ENCODE measurements around the gene RALGPS1. TPM values are rescaled to one million over a fixed set of nuclear protein-coding genes. Genes with fewer than 3 reads are reported as not detected.

Gene RALGPS1
- polyA plus RNA-seq, 1 of the 3 experiments (the other 2 are of a cell fraction) = 3.9 TPM

DNA sequence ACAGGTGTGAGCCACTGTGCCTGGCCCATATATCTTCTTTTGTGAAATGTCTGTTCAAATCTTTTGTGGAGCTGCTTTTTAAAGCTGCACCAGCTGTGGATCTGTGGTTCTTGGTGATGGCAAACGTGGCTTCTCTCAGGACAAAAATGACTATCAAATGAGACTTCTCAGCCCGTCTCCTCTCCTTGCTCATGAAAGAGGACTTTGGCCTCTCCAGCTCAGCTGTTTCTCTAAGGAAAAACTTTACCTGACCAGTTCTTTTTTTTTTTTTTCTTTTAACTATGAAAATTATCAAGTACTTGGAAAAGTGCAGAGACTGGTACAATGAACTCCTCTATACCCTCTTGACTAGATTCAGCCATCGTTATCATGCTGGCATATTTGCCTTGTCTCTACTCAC lies 44.8 kb downstream of the RALGPS1 start:
- TF ChIP-seq NRF1 (IDR thresholded peaks at IDR 0.05; ENCODE audit: low read depth, low read length) = no peak

DNA sequence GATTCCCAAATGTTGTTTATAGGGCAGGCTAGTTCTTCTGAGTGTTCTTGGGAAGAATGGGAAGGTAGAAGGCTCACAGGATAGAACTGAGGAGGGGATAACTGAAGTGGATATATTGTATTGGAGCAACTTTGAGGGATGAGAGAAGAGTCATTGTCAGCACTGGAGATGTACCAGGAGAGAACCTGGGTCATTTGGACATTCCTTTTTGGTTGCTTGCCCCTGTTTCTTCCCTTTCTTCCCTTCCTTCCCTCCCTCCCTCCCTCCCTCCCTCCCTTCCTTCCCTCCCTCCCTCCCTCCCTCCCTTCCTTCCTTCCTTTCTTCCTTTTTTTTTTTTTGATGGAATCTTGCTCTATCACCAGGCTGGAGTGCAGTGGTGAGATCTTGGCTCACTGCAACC lies 45.3 kb downstream of the RALGPS1 start:
- no peaks in the 10 kb centered on the region for H3K79me2 ChIP-seq (ENCODE audit: insufficient read depth)
- H3K9me2 ChIP-seq = no peaks in the 10 kb centered on the region
- POLR2A ChIA-PET = no interaction called here
- no peak for TF ChIP-seq EZH2phosphoT487 (IDR thresholded peaks at IDR 0.05; ENCODE audit: borderline replicate concordance, low read depth)
- TF ChIP-seq, protein P1, sequence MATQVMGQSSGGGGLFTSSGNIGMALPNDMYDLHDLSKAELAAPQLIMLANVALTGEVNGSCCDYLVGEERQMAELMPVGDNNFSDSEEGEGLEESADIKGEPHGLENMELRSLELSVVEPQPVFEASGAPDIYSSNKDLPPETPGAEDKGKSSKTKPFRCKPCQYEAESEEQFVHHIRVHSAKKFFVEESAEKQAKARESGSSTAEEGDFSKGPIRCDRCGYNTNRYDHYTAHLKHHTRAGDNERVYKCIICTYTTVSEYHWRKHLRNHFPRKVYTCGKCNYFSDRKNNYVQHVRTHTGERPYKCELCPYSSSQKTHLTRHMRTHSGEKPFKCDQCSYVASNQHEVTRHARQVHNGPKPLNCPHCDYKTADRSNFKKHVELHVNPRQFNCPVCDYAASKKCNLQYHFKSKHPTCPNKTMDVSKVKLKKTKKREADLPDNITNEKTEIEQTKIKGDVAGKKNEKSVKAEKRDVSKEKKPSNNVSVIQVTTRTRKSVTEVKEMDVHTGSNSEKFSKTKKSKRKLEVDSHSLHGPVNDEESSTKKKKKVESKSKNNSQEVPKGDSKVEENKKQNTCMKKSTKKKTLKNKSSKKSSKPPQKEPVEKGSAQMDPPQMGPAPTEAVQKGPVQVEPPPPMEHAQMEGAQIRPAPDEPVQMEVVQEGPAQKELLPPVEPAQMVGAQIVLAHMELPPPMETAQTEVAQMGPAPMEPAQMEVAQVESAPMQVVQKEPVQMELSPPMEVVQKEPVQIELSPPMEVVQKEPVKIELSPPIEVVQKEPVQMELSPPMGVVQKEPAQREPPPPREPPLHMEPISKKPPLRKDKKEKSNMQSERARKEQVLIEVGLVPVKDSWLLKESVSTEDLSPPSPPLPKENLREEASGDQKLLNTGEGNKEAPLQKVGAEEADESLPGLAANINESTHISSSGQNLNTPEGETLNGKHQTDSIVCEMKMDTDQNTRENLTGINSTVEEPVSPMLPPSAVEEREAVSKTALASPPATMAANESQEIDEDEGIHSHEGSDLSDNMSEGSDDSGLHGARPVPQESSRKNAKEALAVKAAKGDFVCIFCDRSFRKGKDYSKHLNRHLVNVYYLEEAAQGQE (IDR thresholded peaks at IDR 0.05; ENCODE audit: low read depth, low read length) = no peak
- TF ChIP-seq NRF1 (IDR thresholded peaks at IDR 0.05; ENCODE audit: low read depth, low read length) = no peak
- TF ChIP-seq, protein P2, sequence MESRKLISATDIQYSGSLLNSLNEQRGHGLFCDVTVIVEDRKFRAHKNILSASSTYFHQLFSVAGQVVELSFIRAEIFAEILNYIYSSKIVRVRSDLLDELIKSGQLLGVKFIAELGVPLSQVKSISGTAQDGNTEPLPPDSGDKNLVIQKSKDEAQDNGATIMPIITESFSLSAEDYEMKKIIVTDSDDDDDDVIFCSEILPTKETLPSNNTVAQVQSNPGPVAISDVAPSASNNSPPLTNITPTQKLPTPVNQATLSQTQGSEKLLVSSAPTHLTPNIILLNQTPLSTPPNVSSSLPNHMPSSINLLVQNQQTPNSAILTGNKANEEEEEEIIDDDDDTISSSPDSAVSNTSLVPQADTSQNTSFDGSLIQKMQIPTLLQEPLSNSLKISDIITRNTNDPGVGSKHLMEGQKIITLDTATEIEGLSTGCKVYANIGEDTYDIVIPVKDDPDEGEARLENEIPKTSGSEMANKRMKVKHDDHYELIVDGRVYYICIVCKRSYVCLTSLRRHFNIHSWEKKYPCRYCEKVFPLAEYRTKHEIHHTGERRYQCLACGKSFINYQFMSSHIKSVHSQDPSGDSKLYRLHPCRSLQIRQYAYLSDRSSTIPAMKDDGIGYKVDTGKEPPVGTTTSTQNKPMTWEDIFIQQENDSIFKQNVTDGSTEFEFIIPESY (IDR thresholded peaks at IDR 0.05; ENCODE audit: borderline replicate concordance, low read depth) = no peak
- no peak for TF ChIP-seq SMC3 (IDR thresholded peaks at IDR 0.05; ENCODE audit: low read depth, low read length)
- TF ChIP-seq POLR2AphosphoS5 (IDR thresholded peaks at IDR 0.05; ENCODE audit: low read depth, low read length) = no peak
- no peak for TF ChIP-seq TCF12 (IDR thresholded peaks at IDR 0.05)
- no peak for TF ChIP-seq SIN3A (IDR thresholded peaks at IDR 0.05; ENCODE audit: borderline replicate concordance, low read depth, low read length)
- TF ChIP-seq EP300 (IDR thresholded peaks at IDR 0.05; ENCODE audit: borderline replicate concordance in 1 of 2, low read depth in 1 of 2, low read length in 1 of 2) = no peak
- TF ChIP-seq, protein P3, sequence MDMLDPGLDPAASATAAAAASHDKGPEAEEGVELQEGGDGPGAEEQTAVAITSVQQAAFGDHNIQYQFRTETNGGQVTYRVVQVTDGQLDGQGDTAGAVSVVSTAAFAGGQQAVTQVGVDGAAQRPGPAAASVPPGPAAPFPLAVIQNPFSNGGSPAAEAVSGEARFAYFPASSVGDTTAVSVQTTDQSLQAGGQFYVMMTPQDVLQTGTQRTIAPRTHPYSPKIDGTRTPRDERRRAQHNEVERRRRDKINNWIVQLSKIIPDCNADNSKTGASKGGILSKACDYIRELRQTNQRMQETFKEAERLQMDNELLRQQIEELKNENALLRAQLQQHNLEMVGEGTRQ (IDR thresholded peaks at IDR 0.05; ENCODE audit: borderline replicate concordance, low read depth, low read length) = no peak
- no peak for TF ChIP-seq YY1 (IDR thresholded peaks at IDR 0.05; ENCODE audit: low read depth)
- TF ChIP-seq, protein P4, sequence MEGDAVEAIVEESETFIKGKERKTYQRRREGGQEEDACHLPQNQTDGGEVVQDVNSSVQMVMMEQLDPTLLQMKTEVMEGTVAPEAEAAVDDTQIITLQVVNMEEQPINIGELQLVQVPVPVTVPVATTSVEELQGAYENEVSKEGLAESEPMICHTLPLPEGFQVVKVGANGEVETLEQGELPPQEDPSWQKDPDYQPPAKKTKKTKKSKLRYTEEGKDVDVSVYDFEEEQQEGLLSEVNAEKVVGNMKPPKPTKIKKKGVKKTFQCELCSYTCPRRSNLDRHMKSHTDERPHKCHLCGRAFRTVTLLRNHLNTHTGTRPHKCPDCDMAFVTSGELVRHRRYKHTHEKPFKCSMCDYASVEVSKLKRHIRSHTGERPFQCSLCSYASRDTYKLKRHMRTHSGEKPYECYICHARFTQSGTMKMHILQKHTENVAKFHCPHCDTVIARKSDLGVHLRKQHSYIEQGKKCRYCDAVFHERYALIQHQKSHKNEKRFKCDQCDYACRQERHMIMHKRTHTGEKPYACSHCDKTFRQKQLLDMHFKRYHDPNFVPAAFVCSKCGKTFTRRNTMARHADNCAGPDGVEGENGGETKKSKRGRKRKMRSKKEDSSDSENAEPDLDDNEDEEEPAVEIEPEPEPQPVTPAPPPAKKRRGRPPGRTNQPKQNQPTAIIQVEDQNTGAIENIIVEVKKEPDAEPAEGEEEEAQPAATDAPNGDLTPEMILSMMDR (IDR thresholded peaks at IDR 0.05) = no peak
- TF ChIP-seq FOXM1 (IDR thresholded peaks at IDR 0.05; ENCODE audit: low read depth) = no peak
- no peak for TF ChIP-seq RFX5 (IDR thresholded peaks at IDR 0.05; ENCODE audit: low read length)
- TF ChIP-seq, protein P5, sequence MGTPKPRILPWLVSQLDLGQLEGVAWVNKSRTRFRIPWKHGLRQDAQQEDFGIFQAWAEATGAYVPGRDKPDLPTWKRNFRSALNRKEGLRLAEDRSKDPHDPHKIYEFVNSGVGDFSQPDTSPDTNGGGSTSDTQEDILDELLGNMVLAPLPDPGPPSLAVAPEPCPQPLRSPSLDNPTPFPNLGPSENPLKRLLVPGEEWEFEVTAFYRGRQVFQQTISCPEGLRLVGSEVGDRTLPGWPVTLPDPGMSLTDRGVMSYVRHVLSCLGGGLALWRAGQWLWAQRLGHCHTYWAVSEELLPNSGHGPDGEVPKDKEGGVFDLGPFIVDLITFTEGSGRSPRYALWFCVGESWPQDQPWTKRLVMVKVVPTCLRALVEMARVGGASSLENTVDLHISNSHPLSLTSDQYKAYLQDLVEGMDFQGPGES (IDR thresholded peaks at IDR 0.05; ENCODE audit: low read depth, low read length) = no peak
- no peak for TF ChIP-seq RCOR1 (IDR thresholded peaks at IDR 0.05; ENCODE audit: low read length)
- TF ChIP-seq ELF1 (IDR thresholded peaks at IDR 0.05) = no peak
- H3K9ac ChIP-seq = no peak overlapping the region
- no peaks in the 10 kb centered on the region for H4K20me1 ChIP-seq (ENCODE audit: insufficient read depth)
- no peaks in the 10 kb centered on the region for H3K36me3 ChIP-seq (replicated peaks in 1 of 2; ENCODE audit: control insufficient read depth in 1 of 2, insufficient read depth in 2 of 2, low read length in 1 of 2)
- CTCF ChIA-PET = interaction anchor here (3.2 to 8.3 kb wide), 2 partner anchors 20 to 240 kb away, joined by 16 to 118 read pairs; no protein-coding TSS in a partner anchor
- H3K27me3 ChIP-seq (ENCODE audit: insufficient read depth) = no peaks in the 10 kb centered on the region
- peaks cover 7 to 12% of the 10 kb centered on the region in 2 experiments; a peak in 3 of 4 replicates for H3K4me1 ChIP-seq (ENCODE audit: control insufficient read depth in 1 of 2, insufficient read depth in 2 of 2, low read depth in 1 of 2, low read length in 1 of 2)
- H2AFZ ChIP-seq (ENCODE audit: low read depth) = no peak overlapping the region
- peaks cover 10% of the 10 kb centered on the region for H3F3A ChIP-seq (replicated peaks; ENCODE audit: insufficient read depth)
- no peak overlapping the region for H3K4me2 ChIP-seq
- no peaks in the 10 kb centered on the region for H3K9me3 ChIP-seq
- no peak overlapping the region for H3K4me3 ChIP-seq (ENCODE audit: low read depth in 2 of 2, low read length in 1 of 2)
- no peak for DNase-seq
- H3K27ac ChIP-seq (ENCODE audit: low read depth in 2 of 2, low read length in 1 of 2) = no peak overlapping the region

More for the DNA sequence above, 44.8 kb downstream of the RALGPS1 start:
- Histone ChIP-seq H3K9me2 (no peaks in the 10 kb centered on the region), H3K4me3 (ENCODE audit: low read depth in 2 of 2, low read length in 1 of 2) (no peak overlapping the region), H3K79me2 (ENCODE audit: insufficient read depth) (no peaks in the 10 kb centered on the region), H4K20me1 (ENCODE audit: insufficient read depth) (no peaks in the 10 kb centered on the region), H2AFZ (ENCODE audit: low read depth) (no peak overlapping the region), H3K27ac (ENCODE audit: low read depth in 2 of 2, low read length in 1 of 2) (no peak overlapping the region), H3F3A (replicated peaks; ENCODE audit: insufficient read depth) (peaks cover 10% of the 10 kb centered on the region), H3K4me1 (ENCODE audit: control insufficient read depth in 1 of 2, insufficient read depth in 2 of 2, low read depth in 1 of 2, low read length in 1 of 2) (peaks cover 7 to 12% of the 10 kb centered on the region in 2 experiments; a peak in 3 of 4 replicates), H3K9ac (no peak overlapping the region), H3K4me2 (no peak overlapping the region), H3K27me3 (ENCODE audit: insufficient read depth) (no peaks in the 10 kb centered on the region), H3K36me3 (replicated peaks in 1 of 2; ENCODE audit: control insufficient read depth in 1 of 2, insufficient read depth in 2 of 2, low read length in 1 of 2) (no peaks in the 10 kb centered on the region), H3K9me3 (no peaks in the 10 kb centered on the region)
- ChIA-PET CTCF (interaction anchor here (1.0 to 8.3 kb wide), 3 partner anchors 19 to 241 kb away, joined by 3 to 118 read pairs (median 16); no protein-coding TSS in a partner anchor), POLR2A (no interaction called here)
- DNase-seq = no peak
- 92% methylated on average over 3 of the region's 3 CpGs for WGBS (ENCODE audit: low lambda C conversion rate)
